ENCODE data around the gene SEC22C.

GRCh38 chr3:42600958-42601675 lies 19.4 kb upstream of the SEC22C start:
- TF ChIP-seq POLR2A (IDR thresholded peaks at IDR 0.05) (no peak), CTCF (IDR thresholded peaks at IDR 0.05) (peak in 2 of 4 experiments; percentile 42 to 51), POLR2AphosphoS5 (IDR thresholded peaks at IDR 0.05) (peak; percentile 30), EP300 (IDR thresholded peaks at IDR 0.05) (no peak)
